ENCODE data around the gene EEPD1.

DNA sequence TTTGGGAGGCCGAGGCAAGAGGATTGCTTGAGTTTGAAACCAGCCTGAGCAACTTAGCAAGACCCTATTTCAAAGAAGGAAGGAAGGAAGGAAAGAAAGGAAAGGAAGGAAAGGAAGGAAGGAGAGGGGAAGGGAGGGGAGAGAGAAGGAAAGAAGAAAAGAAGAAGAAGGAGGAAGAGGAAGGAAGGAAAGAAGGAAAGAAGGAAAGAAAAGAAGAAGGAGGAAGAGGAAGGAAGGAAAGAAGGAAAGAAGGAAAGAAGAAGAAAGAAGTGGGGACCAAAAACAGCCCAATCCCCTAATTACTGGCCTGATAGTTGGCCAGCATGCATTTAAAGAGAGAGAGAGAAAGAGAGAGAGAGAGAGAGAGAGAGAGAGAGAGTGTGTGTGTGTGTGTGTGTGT, 66.4 kb downstream of the EEPD1 start:
- TF ChIP-seq, protein P1, sequence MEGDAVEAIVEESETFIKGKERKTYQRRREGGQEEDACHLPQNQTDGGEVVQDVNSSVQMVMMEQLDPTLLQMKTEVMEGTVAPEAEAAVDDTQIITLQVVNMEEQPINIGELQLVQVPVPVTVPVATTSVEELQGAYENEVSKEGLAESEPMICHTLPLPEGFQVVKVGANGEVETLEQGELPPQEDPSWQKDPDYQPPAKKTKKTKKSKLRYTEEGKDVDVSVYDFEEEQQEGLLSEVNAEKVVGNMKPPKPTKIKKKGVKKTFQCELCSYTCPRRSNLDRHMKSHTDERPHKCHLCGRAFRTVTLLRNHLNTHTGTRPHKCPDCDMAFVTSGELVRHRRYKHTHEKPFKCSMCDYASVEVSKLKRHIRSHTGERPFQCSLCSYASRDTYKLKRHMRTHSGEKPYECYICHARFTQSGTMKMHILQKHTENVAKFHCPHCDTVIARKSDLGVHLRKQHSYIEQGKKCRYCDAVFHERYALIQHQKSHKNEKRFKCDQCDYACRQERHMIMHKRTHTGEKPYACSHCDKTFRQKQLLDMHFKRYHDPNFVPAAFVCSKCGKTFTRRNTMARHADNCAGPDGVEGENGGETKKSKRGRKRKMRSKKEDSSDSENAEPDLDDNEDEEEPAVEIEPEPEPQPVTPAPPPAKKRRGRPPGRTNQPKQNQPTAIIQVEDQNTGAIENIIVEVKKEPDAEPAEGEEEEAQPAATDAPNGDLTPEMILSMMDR (IDR thresholded peaks at IDR 0.05), result no peak
- TF ChIP-seq POLR2A (IDR thresholded peaks at IDR 0.05) (no peak), POLR2AphosphoS5 (IDR thresholded peaks at IDR 0.05) (no peak)
